RCC 7860 (cell line): Measurements from ENCODE around the gene CEP68.
"Not testable (repeated sequence)": the region's sequence is repeated elsewhere in the genome, so short reads cannot be mapped to it uniquely, and the experiment has no call there.

Source experiments
- DNase-seq: peaks from one replicate; pipeline ENCODE4 v3.0.0-alpha.2; 2015; ENCODE audit warnings: low spot score
- FAIRE-seq: peaks from 2 replicates; lab custom pipeline; 2012; peaks lifted over from hg19 to GRCh38; lab: Jason Lieb, UNC

The CEP68 gene

GRCh38 chr2:65056215-65057053 is at the start of gene CEP68:
Gene CEP68, plus strand, starts transcription at chr2:65056416. Its CDS starts 13,029 bp downstream, at chr2:65069445.
- DNase-seq (peak; percentile 89), FAIRE-seq (peak; percentile 83)

- DNase-seq (no peak), FAIRE-seq (no peak)
Observed at GRCh38 chr2:65013776-65014175, 42.4 kb upstream of the CEP68 start.

- no peak for FAIRE-seq
Observed at GRCh38 chr2:65015731-65016130, 40.5 kb upstream of the CEP68 start.

GRCh38 chr2:65016789-65017188 is 39.4 kb upstream of the CEP68 start:
- DNase-seq (no peak), FAIRE-seq (no peak)

More at GRCh38 chr2:65015731-65016130, 40.5 kb upstream of the CEP68 start:
- DNase-seq: no peak

- DNase-seq (no peak), FAIRE-seq (no peak)
Observed at GRCh38 chr2:65017335-65017734, 38.9 kb upstream of the CEP68 start.

- DNase-seq (no peak), FAIRE-seq (no peak)
Observed at GRCh38 chr2:65018141-65018582, 38.1 kb upstream of the CEP68 start.

GRCh38 chr2:65019010-65019409 is 37.2 kb upstream of the CEP68 start:
- no peak for DNase-seq
- no peak for FAIRE-seq

- DNase-seq: no peak
- FAIRE-seq: no peak
Observed at GRCh38 chr2:65019675-65020195, 36.5 kb upstream of the CEP68 start.

- DNase-seq, FAIRE-seq: not testable (repeated sequence)
Observed at GRCh38 chr2:65020251-65020650, 36.0 kb upstream of the CEP68 start.

GRCh38 chr2:65020943-65021528 is 35.2 kb upstream of the CEP68 start:
- FAIRE-seq (no peak), DNase-seq (no peak)

- DNase-seq: no peak
- FAIRE-seq: no peak
Observed at GRCh38 chr2:65021709-65022108, 34.5 kb upstream of the CEP68 start.

- FAIRE-seq: no peak
- no peak for DNase-seq
Observed at GRCh38 chr2:65022189-65022588, 34.0 kb upstream of the CEP68 start.

GRCh38 chr2:65023742-65024141 is 32.5 kb upstream of the CEP68 start:
- DNase-seq: no peak
- FAIRE-seq: no peak

- FAIRE-seq (no peak), DNase-seq (peak; percentile 63)
Observed at GRCh38 chr2:65024149-65024829, 31.9 kb upstream of the CEP68 start.

GRCh38 chr2:65025453-65026123 is 30.6 kb upstream of the CEP68 start:
- DNase-seq: no peak
- FAIRE-seq: no peak

GRCh38 chr2:65026154-65026553 is 30.1 kb upstream of the CEP68 start:
- FAIRE-seq: no peak

GRCh38 chr2:65026704-65027464 is 29.3 kb upstream of the CEP68 start:
- no peak for FAIRE-seq
- no peak for DNase-seq

More at GRCh38 chr2:65026154-65026553, 30.1 kb upstream of the CEP68 start:
- DNase-seq: no peak

- DNase-seq: no peak
- no peak for FAIRE-seq
Observed at GRCh38 chr2:65027616-65028244, 28.5 kb upstream of the CEP68 start.

GRCh38 chr2:65030476-65031332 is 25.5 kb upstream of the CEP68 start:
- DNase-seq: no peak
- FAIRE-seq: no peak
